ENCODE results near the gene RAB6B. TPM values are rescaled to one million over a fixed set of nuclear protein-coding genes. Genes with fewer than 3 reads are reported as not detected.

The RAB6B gene
- total and polyA plus RNA-seq, 2 of the 8 experiments (the other 6 are each of a cell fraction or from before 2014, with no cell fraction given), result 7.9 to 15.6 TPM

DNA sequence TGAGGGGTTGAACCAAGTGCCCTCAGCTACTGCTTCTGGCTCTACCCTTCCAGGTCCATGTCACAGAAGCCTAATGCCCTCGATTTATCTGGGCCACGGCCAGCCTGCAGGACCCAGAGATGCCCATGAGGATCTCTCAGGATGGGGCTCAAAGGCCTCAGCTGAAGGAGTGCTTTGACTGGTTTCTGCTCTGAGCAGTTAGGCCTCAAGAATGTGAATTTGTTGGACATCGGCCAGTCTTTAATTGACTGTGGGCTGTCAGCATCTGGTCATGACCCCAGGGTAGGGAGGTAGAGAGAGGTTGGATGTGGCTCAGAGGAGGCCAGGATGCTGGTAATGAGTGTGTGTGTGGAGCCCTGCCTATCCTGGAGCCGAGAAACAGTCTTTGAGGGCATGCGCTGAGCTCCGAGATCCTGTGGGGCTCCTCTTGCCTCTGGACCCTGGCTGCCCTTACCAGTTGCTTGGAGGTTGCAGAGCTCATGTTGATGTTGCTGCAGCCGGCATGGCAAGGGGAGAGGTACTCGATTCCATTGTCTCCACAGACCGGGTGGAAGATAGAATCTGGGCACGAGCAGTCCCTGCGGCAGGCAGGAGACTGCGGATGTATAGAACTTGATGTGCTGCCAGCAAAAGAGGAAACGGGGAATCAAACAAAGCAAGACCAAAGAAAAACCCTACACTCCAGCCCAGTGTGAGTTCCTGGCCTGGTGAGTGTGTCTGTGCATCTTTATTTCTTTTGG, 49.1 kb upstream of the RAB6B start (continued):
- TF ChIP-seq, protein P1, sequence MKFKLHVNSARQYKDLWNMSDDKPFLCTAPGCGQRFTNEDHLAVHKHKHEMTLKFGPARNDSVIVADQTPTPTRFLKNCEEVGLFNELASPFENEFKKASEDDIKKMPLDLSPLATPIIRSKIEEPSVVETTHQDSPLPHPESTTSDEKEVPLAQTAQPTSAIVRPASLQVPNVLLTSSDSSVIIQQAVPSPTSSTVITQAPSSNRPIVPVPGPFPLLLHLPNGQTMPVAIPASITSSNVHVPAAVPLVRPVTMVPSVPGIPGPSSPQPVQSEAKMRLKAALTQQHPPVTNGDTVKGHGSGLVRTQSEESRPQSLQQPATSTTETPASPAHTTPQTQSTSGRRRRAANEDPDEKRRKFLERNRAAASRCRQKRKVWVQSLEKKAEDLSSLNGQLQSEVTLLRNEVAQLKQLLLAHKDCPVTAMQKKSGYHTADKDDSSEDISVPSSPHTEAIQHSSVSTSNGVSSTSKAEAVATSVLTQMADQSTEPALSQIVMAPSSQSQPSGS (IDR thresholded peaks at IDR 0.05; ENCODE audit: low read length), result no peak
- no peak for TF ChIP-seq SP2 (IDR thresholded peaks at IDR 0.05; ENCODE audit: low read length)
- TF ChIP-seq RFX5 (IDR thresholded peaks at IDR 0.05; ENCODE audit: borderline replicate concordance, low read depth, low read length), result no peak
- TF ChIP-seq, protein P2, sequence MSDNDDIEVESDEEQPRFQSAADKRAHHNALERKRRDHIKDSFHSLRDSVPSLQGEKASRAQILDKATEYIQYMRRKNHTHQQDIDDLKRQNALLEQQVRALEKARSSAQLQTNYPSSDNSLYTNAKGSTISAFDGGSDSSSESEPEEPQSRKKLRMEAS (IDR thresholded peaks at IDR 0.05), result no peak

Measured in H1 (cell line).